Stimulated activated CD4-positive, alpha-beta T cell treated with anti-CD3 and anti-CD28 coated beads, Interleukin-2, amount 100 ng/mL, for 24 hours (primary cell): ENCODE measurements around the gene PLEKHA5.
"Not testable (repeated sequence)": the region's sequence is repeated elsewhere in the genome, so short reads cannot be mapped to it uniquely, and the experiment has no call there.

Experiments
- DNase-seq, 2 donors: peaks; one replicate each; pipeline ENCODE4 v3.0.0-alpha.2; 2020

PLEKHA5 gene

GRCh38 chr12:19203539-19204506, 74.3 kb downstream of the PLEKHA5 start:
- DNase-seq, result no peak

- no peak for DNase-seq
Measured at GRCh38 chr12:19205120-19205519, 75.6 kb downstream of the PLEKHA5 start.

- no peak for DNase-seq
Measured at GRCh38 chr12:19206493-19207077, 77.1 kb downstream of the PLEKHA5 start.

- no peak for DNase-seq
Measured at GRCh38 chr12:19208456-19208855, 78.9 kb downstream of the PLEKHA5 start.

GRCh38 chr12:19209661-19210060, 80.1 kb downstream of the PLEKHA5 start:
- DNase-seq, result no peak

- no peak for DNase-seq
Measured at GRCh38 chr12:19211802-19212201, 82.3 kb downstream of the PLEKHA5 start.

GRCh38 chr12:19212245-19212644, 82.7 kb downstream of the PLEKHA5 start:
- DNase-seq, result no peak

GRCh38 chr12:19214020-19214419, 84.5 kb downstream of the PLEKHA5 start:
- no peak for DNase-seq

- DNase-seq, result no peak
Measured at GRCh38 chr12:19215115-19215514, 85.6 kb downstream of the PLEKHA5 start.

- no peak for DNase-seq
Measured at GRCh38 chr12:19217446-19217845, 87.9 kb downstream of the PLEKHA5 start.

- DNase-seq, result no peak
Measured at GRCh38 chr12:19220205-19220604, 90.7 kb downstream of the PLEKHA5 start.

- DNase-seq, result no peak
Measured at GRCh38 chr12:19220852-19221466, 91.4 kb downstream of the PLEKHA5 start.

- no peak for DNase-seq
Measured at GRCh38 chr12:19222558-19222957, 93.0 kb downstream of the PLEKHA5 start.

GRCh38 chr12:19223018-19223417, 93.5 kb downstream of the PLEKHA5 start:
- DNase-seq, result no peak

GRCh38 chr12:19223695-19224094, 94.2 kb downstream of the PLEKHA5 start:
- DNase-seq, result no peak

- no peak for DNase-seq
Measured at GRCh38 chr12:19224746-19225145, 95.2 kb downstream of the PLEKHA5 start.

- no peak for DNase-seq
Measured at GRCh38 chr12:19227190-19227879, 97.8 kb downstream of the PLEKHA5 start.

GRCh38 chr12:19227880-19228210, 98.3 kb downstream of the PLEKHA5 start:
- DNase-seq, result no peak

- not testable (repeated sequence) for DNase-seq
Measured at GRCh38 chr12:19229021-19229420, 99.5 kb downstream of the PLEKHA5 start.

GRCh38 chr12:19230299-19230866, 100.8 kb downstream of the PLEKHA5 start:
- DNase-seq, result no peak

GRCh38 chr12:19230896-19231295, 101.4 kb downstream of the PLEKHA5 start:
- DNase-seq, result no peak

GRCh38 chr12:19234171-19234704, 104.7 kb downstream of the PLEKHA5 start:
- no peak for DNase-seq
